Measurements from ENCODE around the gene USP12. TPM values are rescaled to one million over a fixed set of nuclear protein-coding genes. Genes with fewer than 3 reads are reported as not detected.

The USP12 gene
- total RNA-seq, 1 donor from 2014 or later = 36.7 TPM

GRCh38 chr13:27159806-27160563 lies 11.6 kb downstream of the USP12 start:
- Histone ChIP-seq H3K36me3 (no peaks in the 10 kb centered on the region), H3K4me3 (no peak overlapping the region), H3K27ac (no peak overlapping the region), H3K4me1 (peaks cover 27% of the 10 kb centered on the region), H3K9me3 (no peaks in the 10 kb centered on the region), H3K27me3 (ENCODE audit: low read depth) (no peaks in the 10 kb centered on the region)
- ATAC-seq (no peak), DNase-seq (no peak)
- TF ChIP-seq, protein P1, sequence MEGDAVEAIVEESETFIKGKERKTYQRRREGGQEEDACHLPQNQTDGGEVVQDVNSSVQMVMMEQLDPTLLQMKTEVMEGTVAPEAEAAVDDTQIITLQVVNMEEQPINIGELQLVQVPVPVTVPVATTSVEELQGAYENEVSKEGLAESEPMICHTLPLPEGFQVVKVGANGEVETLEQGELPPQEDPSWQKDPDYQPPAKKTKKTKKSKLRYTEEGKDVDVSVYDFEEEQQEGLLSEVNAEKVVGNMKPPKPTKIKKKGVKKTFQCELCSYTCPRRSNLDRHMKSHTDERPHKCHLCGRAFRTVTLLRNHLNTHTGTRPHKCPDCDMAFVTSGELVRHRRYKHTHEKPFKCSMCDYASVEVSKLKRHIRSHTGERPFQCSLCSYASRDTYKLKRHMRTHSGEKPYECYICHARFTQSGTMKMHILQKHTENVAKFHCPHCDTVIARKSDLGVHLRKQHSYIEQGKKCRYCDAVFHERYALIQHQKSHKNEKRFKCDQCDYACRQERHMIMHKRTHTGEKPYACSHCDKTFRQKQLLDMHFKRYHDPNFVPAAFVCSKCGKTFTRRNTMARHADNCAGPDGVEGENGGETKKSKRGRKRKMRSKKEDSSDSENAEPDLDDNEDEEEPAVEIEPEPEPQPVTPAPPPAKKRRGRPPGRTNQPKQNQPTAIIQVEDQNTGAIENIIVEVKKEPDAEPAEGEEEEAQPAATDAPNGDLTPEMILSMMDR (IDR thresholded peaks at IDR 0.05) = no peak
- intact Hi-C loops (cut with DNase I) = no loop called here

GRCh38 chr13:27158335-27158734 lies 13.3 kb downstream of the USP12 start:
- H3K9me3 ChIP-seq = no peaks in the 10 kb centered on the region
- intact Hi-C loops (cut with DNase I) = no loop called here
- peaks cover 14% of the 10 kb centered on the region for H3K4me1 ChIP-seq
- H3K27ac ChIP-seq = no peak overlapping the region
- no peak for DNase-seq
- ATAC-seq = no peak
- H3K27me3 ChIP-seq (ENCODE audit: low read depth) = no peaks in the 10 kb centered on the region
- no peaks in the 10 kb centered on the region for H3K36me3 ChIP-seq
- H3K4me3 ChIP-seq = no peak overlapping the region
- TF ChIP-seq, protein P1 (IDR thresholded peaks at IDR 0.05) = no peak

- Histone ChIP-seq H3K27ac (no peak overlapping the region), H3K36me3 (no peaks in the 10 kb centered on the region), H3K4me3 (no peak overlapping the region), H3K4me1 (peaks cover 9% of the 10 kb centered on the region), H3K9me3 (no peaks in the 10 kb centered on the region), H3K27me3 (ENCODE audit: low read depth) (no peaks in the 10 kb centered on the region)
- TF ChIP-seq, protein P1 (IDR thresholded peaks at IDR 0.05) = no peak
- intact Hi-C loops (cut with DNase I) = no loop called here
- no peak for DNase-seq
- no peak for ATAC-seq
Observed at GRCh38 chr13:27151798-27152599, 19.6 kb downstream of the USP12 start.

GRCh38 chr13:27149702-27150101 lies 21.9 kb downstream of the USP12 start:
- DNase-seq (no peak), ATAC-seq (no peak)
- H3K27me3 ChIP-seq (ENCODE audit: low read depth) = no peaks in the 10 kb centered on the region
- no peak overlapping the region for H3K4me3 ChIP-seq
- H3K27ac ChIP-seq = no peak overlapping the region
- intact Hi-C loops (cut with DNase I) = no loop called here
- H3K4me1 ChIP-seq = peaks cover 28% of the 10 kb centered on the region
- H3K9me3 ChIP-seq = no peaks in the 10 kb centered on the region
- no peaks in the 10 kb centered on the region for H3K36me3 ChIP-seq
- TF ChIP-seq, protein P1 (IDR thresholded peaks at IDR 0.05) = no peak

DNA sequence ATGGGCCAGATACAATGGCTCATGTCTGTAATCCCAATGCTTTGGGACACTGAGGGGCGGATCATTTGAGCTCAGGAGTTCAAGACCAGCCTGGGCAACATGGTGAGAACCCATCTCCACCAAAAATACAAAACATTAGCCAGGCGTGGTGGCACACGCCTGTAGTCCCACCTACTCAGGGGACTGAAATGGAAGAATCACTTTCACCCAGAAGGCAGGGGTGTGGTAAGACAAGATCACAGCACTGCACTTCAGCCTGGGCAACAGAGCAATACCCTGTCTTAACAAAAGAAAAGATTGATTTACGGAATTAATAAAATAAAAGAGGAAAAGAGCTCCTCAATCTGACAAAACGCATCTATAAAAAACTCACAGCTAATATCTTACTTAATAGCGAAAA lies 22.7 kb downstream of the USP12 start:
- TF ChIP-seq, protein P1 (IDR thresholded peaks at IDR 0.05) = no peak
- peaks cover 29% of the 10 kb centered on the region for H3K4me1 ChIP-seq

More for the DNA sequence above, 22.7 kb downstream of the USP12 start:
- ATAC-seq (no peak), DNase-seq (no peak)
- H3K27ac ChIP-seq = no peak overlapping the region
- H3K9me3 ChIP-seq = peaks cover 1% of the 10 kb centered on the region
- no peak overlapping the region for H3K4me3 ChIP-seq
- no peaks in the 10 kb centered on the region for H3K27me3 ChIP-seq (ENCODE audit: low read depth)
- intact Hi-C loops (cut with DNase I) = no loop called here
- H3K36me3 ChIP-seq = no peaks in the 10 kb centered on the region
